ENCODE measurements around the gene FICD.
"Not testable (repeated sequence)": the region's sequence is repeated elsewhere in the genome, so short reads cannot be mapped to it uniquely, and the experiment has no call there.

The FICD gene

DNA sequence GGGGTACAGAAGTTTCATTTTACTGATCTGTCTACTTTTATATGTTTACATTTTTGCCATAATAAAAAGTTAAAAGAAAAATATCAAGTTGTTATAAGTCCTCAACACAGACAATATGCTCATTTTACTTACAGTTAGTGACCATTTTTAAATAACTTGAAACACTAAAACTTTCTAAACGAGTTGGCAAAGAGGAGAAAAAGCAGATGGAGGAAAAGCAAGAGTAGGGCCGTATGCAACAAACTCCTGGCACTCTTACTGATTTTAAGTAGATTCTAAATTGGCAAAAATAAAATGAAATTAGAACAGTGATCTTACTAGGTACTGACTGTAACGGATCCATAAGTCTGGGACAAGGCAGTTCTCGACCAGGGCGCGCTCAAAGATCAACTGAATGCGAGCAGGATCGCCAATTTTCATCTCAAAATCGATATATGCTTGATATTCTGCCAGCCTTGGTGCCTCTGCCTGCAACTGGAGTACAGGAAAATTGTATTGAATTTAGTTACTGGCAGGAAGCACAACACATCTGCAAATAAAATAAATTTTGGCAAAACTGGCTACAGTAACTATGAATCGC is 23.6 kb downstream of the FICD start:
- DNase-seq = no peak

GRCh38 chr12:108542320-108542719 is 27.2 kb downstream of the FICD start:
- DNase-seq = no peak

GRCh38 chr12:108543652-108544051 is 28.6 kb downstream of the FICD start:
- DNase-seq = no peak

DNA sequence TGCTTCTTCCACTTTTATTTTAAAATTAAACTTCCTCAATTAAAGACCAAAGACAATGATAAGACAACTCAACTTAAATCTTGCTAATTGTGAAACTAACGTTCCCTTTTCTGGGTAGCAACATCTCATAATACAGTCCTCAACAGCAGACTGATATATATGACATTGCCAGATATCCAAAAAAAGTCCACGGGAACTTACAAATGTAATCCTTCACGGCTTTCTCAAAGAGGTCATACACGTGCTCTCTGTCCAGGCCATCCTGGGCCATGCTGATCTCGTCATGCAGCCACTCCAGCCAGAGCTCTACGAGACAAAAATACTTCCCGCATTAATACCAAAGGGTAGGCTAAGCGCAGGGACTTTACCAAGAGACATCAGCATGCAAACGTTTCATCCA is 32.6 kb downstream of the FICD start:
- no peak for DNase-seq

- no peak for DNase-seq
Observed at GRCh38 chr12:108548954-108549521, 34.0 kb downstream of the FICD start.

DNA sequence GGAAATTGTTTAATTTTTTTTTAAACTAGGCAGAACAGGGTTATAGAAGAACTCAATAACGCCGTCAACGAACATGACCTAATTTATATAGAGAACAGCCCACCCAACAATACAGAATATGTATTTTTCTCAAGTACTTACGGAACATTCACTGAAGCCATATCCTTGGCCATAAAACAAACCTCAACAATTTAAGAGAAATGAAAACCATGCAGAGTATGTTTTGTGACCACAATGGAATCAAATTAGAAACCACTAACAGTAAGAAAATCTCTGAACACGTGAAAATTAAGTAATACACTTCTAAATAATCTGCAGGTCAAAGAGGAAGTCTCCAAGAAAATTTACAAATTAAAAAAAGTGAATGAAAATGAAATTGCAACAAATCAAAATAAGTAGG is 36.5 kb downstream of the FICD start:
- DNase-seq = no peak

DNA sequence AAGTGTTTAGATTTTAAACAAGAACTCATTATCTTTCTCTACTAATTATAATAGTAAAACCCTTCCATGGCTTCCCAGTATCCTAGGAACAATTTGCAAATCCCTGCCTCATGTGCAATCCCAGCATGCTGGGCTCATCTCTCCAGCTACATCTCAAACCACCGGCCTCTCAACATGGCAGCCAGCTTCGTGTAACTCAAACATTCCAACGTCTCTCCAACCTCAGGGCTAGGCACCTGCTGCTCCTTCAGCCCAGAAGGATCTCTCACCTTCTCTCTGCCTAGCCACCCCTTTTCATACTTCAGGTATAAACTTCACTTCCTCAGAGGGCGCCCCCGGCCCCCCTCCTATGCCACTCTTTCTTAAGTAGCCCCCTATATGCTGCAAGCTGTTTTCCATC is 38.7 kb downstream of the FICD start:
- no peak for DNase-seq

- not testable (repeated sequence) for DNase-seq
Observed at GRCh38 chr12:108555383-108555782, 40.3 kb downstream of the FICD start.

DNA sequence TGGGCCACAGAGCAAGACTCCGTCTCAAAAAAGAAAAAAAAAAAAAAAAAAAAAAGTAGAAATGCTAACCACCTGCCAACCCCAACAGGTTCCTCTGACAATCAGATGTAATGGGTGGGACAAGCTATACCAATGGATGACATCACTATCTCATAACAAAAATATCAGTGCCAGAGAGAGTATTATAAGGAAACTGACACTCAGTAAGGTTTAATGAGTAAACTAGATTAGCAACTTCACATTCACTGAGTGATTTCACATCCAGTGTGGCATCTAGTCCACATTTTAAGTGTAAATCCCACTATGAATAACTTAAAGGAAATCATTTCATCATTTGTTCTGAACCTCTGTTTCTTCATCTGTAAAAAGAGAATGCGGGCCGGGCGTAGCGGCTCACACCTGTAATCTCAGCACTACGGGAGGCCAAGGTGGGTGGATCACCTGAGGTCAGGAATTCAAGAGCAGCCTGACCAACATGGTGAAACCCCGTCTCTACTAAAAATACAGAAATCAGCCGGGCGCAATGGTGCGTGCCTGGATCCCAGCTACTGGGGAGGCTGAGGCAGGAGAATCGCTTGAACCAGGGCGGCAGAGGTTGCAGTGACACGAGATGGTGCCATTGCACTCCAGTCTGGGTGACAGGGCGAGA is 44.1 kb downstream of the FICD start:
- no peak for DNase-seq

DNA sequence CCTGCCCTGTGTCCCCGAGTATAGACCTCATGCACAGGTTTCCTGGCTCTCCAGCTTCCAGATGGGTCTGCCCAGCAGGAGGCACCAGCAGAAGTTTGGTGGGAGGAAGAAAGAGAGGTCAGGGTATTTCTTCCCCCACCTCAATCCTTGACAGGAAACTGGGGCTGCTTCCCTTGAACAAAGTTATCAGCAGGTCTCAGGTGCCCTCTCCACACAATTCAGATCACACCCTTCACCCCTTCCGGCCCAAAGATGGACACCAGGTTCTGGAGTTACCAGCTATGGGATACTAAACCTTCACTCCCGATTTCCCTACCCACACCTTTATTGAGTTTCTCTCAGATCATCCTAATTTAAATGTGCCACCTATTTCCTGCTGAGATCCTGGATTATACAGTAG is 44.7 kb downstream of the FICD start:
- no peak for DNase-seq

DNA sequence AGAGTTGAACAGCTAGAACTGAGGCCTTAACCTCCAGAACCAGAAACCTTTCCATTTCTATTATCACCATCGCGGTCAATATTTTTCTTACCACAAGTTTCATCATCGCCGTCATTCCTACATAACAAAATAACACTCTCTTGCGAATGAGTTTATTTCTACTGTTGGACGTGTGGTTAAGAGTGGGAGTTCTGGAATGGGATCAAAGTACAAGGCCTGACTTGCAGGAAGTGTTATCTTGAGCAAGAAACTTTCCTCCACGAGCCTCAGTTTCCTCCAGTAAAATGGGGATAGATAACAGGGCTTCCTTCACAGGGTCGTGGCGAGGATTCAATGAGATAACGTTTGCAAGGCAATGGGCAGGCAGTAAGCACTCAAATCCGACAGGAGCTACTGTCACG is 45.2 kb downstream of the FICD start:
- no peak for DNase-seq

DNA sequence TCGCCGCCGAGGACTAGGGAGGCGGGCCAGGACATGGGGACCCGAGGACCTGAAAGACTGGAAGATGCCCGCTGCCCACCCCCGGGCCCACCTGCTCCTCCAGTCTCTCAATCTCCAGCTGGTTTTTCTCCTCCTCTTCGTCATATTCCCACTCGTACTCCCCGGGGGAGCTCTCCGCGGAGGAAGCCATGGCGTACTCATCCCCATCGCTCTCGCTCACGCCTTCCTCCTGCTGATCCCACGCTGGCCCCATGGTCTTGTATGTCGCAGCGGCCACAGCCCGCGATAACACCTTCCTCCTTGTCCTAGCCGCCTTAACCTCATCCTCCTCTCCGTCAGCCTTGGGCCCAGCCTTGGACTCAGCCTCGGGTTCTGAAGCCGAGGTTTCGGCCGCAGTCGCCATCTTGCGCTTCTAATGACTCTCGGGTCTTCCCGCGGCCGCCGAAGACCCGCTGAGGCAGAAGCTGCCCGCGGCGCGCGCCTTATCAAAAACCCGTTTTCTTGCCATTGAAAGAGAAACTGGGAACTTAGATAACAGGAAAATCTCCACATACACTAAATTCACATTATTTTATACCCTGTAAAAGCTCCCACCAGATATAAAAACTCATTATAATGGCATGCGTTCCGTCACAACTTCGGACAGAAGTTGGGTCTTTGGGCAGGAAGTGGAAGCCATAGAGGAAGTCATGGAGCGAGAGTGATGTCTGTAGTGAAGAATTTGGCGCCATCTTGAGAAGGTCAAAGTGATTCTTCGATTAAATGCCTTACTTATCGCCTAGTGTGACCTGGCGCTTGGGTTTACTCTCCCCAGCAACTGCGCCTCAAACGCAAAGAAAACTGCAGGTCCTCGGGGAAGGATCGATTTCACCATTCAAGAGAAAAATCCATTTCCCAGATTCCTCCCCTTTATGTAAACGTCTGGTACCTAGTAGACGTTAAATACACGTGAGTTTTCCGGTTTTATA is 46.0 kb downstream of the FICD start, which contains the start of gene SART3:
Gene SART3 (minus strand): TSS at position 422 of the 968 bp plus-strand sequence. CDS start 19 bp downstream, at position 403.
- DNase-seq = peak; percentile 87

DNA sequence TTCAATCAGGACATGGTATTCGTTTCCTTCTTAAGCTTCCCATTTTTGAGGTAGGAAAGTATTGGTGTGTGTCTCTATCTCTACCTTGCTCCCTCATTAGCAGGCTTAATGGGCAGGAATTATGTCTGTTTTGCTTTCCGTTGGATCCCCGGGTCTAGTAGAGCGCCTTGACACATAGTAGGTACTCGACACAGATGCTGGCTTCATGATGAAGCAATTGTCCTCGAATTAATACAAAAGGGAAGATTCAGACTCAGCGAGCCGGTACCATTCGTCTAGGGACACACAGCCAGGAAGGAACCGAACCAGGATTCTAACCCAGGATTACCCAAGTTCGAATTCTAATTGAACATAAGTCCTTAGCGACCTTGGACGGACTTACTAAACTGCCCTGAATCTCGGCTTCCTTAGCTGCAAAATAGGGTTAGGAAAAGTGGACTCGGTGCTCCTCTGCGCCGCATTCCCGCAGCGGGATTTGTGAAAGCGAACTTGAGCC is 46.8 kb downstream of the FICD start:
- no peak for DNase-seq

GRCh38 chr12:108562348-108563135 is 47.5 kb downstream of the FICD start, which contains the start of gene ISCU:
TSS of gene ISCU (plus strand) at chr12:108562596. CDS start at chr12:108562623, 27 bp downstream.
- peak; percentile 89 for DNase-seq

DNA sequence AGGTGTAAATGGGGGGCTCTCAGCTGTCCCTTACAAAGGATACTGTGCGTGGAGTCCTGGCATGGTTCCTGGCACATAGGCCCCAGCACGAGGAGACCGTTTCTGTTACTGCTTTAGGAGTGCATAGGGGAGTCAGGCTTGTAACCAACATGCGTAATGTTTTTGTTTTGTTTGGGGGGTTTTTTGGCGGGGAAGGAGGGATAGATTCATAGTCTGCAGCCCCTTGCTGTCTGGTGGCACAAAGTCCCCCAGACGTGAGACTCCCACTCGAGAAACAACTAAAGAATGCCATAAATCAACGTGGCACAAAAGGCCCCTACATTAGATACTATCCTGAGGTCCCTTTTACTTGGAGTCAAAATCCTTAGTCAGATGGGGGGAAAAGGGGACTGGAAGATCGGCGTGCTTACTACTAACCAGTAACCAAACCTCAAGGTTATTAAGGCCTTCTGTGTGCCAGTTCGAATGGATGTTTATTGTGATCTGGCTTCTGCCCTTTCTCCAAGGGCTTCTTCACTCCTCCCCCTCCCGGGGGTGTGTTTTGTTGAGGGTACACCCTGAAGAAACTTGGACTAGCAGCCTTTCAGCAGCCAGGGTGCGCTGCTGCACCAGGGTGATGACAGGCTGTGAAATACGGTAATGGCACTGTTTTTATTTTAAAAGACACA is 48.2 kb downstream of the FICD start:
- DNase-seq = peak; percentile 70

DNA sequence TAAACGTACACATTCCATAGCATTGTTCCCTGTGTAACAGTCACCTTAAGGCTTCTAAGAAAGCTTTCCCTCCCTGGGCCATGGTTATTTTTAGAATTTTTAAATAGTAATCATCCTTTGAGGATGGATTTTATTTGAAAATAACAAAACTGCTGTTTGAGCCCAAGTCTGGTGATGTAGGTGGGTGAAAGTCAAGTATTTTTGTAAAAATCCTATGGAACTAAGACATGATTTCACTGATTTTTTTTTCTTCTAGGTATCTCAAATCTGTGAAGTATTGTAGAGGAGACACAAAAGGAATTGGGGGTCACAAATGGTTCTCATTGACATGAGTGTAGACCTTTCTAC is 48.7 kb downstream of the FICD start:
- no peak for DNase-seq

DNA sequence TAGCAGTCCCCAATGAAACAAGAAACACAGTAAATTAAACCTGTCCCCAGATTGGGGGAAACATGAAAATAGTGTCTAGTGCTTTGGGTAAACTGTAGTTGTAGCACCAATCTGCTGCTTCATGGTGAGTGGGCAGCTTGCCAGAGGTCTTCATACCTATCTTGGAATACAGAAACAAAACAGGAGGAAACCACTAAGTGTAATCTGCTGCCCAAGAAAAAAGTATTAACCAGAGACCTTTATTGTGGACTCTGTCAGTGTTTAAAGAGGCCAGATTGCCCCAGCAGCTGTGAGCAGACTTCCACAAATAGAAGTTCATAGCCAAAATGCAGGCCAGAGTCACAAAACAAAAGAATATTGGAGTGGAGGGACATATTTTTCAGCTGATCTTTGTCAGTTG is 49.6 kb downstream of the FICD start:
- no peak for DNase-seq

GRCh38 chr12:108565146-108565545 is 50.1 kb downstream of the FICD start:
- no peak for DNase-seq

DNA sequence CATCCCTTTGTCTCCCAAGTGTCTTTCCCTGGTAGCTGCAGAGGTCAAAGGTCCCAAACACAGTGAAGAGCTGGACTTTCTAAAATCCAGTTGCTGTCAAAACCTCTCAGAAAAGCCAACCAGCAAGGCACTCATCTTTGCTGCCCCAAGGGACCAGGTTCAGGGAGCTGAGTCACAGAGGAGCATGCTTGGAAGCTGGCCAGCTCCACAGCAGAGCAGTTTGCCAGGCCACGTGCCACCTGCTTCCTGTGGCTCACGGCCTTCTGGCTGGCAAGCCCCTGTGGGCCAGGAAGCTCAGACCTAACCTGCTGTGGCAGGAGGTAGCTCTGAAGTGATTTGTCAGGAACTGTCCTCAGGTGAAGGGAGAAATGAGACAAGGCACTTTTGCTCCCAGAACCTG is 50.9 kb downstream of the FICD start:
- peak; percentile 79 for DNase-seq

DNA sequence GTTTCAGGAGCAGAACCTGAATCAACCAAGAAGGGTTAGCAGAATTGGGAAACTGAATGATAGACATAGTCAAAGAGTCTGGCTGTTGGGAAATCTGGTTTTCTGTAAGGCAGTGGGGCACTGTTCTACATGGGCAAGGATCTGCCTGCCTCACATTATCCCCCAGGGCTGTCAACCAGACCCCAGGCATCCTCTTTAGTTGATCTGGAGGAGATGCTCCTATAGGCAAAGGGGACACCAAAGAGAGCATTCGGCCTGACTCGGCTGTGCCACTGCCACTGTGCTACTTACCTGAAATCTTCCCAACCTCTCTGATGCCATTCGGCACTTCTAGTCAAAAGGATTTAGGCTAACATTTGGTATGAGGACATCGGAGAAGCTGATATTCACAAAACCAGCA is 51.4 kb downstream of the FICD start:
- no peak for DNase-seq

GRCh38 chr12:108567406-108568337 is 52.6 kb downstream of the FICD start:
- DNase-seq = no peak
